Gastrocnemius medialis (tissue), 4 donors: Measurements from ENCODE around the gene MNDA.

Source experiments
- CTCF ChIP-seq, 5 experiments: fragments of 450-650 bp in 3 of 5; fragments of 200-600 bp in 2 of 5; sonication (generic) in 2 of 5; IDR thresholded peaks in 4 of 5; conservative IDR thresholded peaks in 1 of 5; 1 replicate in 4 of 5; 2 replicates in 1 of 5; pipeline ENCODE4 v1.5.1; 2016 to 2019; ENCODE audit warnings: antibody characterized with exemption in 5 of 5, mild to moderate bottlenecking in 3 of 5, moderate library complexity in 3 of 5
- POLR2A ChIP-seq, 2 donors: fragments of 450-650 bp; IDR thresholded peaks; one replicate each; pipeline ENCODE4 v1.6.1; 2017; ENCODE audit warnings: antibody characterized with exemption in 2 of 2, mild to moderate bottlenecking in 2 of 2, moderate library complexity in 2 of 2

- TF ChIP-seq CTCF (IDR thresholded peaks at IDR 0.05 in 4 of 5, conservative IDR thresholded peaks at IDR 0.05 in 1 of 5) (no peak), POLR2A (IDR thresholded peaks at IDR 0.05) (no peak)
Observed at GRCh38 chr1:158873141-158873540, 42.0 kb downstream of the MNDA start.
